Fibroblast of upper back skin (primary cell): ENCODE results near the gene ARGLU1.

Experiments
- DNase-seq: peaks from one replicate; pipeline ENCODE4 v3.0.0-alpha.2; 2013

The ARGLU1 gene

GRCh38 chr13:106586648-106587166 is 18.8 kb upstream of the ARGLU1 start:
- DNase-seq: no peak

- no peak for DNase-seq
Measured at GRCh38 chr13:106581225-106581624, 13.3 kb upstream of the ARGLU1 start.

GRCh38 chr13:106575896-106576295 is 8.0 kb upstream of the ARGLU1 start:
- no peak for DNase-seq

GRCh38 chr13:106573868-106574267 is 5.9 kb upstream of the ARGLU1 start:
- DNase-seq: no peak

- DNase-seq: peak; percentile 60
Measured at GRCh38 chr13:106573284-106573846, 5.4 kb upstream of the ARGLU1 start.

- DNase-seq: peak; percentile 46
Measured at GRCh38 chr13:106570299-106570852, 2.4 kb upstream of the ARGLU1 start.

- no peak for DNase-seq
Measured at GRCh38 chr13:106569233-106570095, 1.5 kb upstream of the ARGLU1 start.

- no peak for DNase-seq
Measured at GRCh38 chr13:106568299-106569003, 514 bp upstream of the ARGLU1 start.

GRCh38 chr13:106566641-106567473 is 1.1 kb downstream of the ARGLU1 start:
- DNase-seq: peak; percentile 37

GRCh38 chr13:106565127-106565775 is 2.7 kb downstream of the ARGLU1 start:
- DNase-seq: no peak

- no peak for DNase-seq
Measured at GRCh38 chr13:106562301-106562700, 5.6 kb downstream of the ARGLU1 start.

- DNase-seq: no peak
Measured at GRCh38 chr13:106561551-106562170, 6.3 kb downstream of the ARGLU1 start.

GRCh38 chr13:106560821-106561220 is 7.1 kb downstream of the ARGLU1 start:
- no peak for DNase-seq

GRCh38 chr13:106558527-106558926 is 9.4 kb downstream of the ARGLU1 start:
- DNase-seq: no peak

GRCh38 chr13:106555631-106556328 is 12.2 kb downstream of the ARGLU1 start:
- DNase-seq: peak; percentile 60

- DNase-seq: no peak
Measured at GRCh38 chr13:106551751-106552150, 16.2 kb downstream of the ARGLU1 start.

- no peak for DNase-seq
Measured at GRCh38 chr13:106551350-106551749, 16.6 kb downstream of the ARGLU1 start.

- no peak for DNase-seq
Measured at GRCh38 chr13:106550570-106551135, 17.3 kb downstream of the ARGLU1 start.

- no peak for DNase-seq
Measured at GRCh38 chr13:106548064-106548696, 19.8 kb downstream of the ARGLU1 start.

GRCh38 chr13:106541826-106542225 is 26.1 kb downstream of the ARGLU1 start:
- no peak for DNase-seq
